ENCODE measurements around the gene ICAM5. TPM values are rescaled to one million over a fixed set of nuclear protein-coding genes. Genes with fewer than 3 reads are reported as not detected.
A peak's percentile ranks its signal among the peaks of the same experiment; 100 is the strongest.

The ICAM5 gene
- total and polyA plus RNA-seq, 9 of the 15 experiments (the other 6 are each of a cell fraction or from before 2014, with no cell fraction given) = 0.10 to 114 (median 13.7) TPM

GRCh38 chr19:10294368-10294697, 4.6 kb downstream of the ICAM5 start:
- no peak for ATAC-seq
- no TSS peak for BruUV-seq (replicated peaks)
- in situ Hi-C loops (cut with MboI) (no loop called here), intact Hi-C loops (cut with micrococcal nuclease) (no loop called here)
- H3K4me2 ChIP-seq (ENCODE audit: insufficient read depth, low read length) = no peak overlapping the region
- peaks cover 10 to 73% of the 10 kb centered on the region in 2 experiments; a peak in 4 of 5 replicates for H3K4me1 ChIP-seq (replicated peaks in 1 of 2; ENCODE audit: control insufficient read depth in 2 of 2, insufficient read depth in 2 of 2, low read length in 2 of 2)
- WGBS (ENCODE audit: insufficient coverage, low coverage, missing lambda C conversion rate) = 98% methylated on average over 17 of the region's 25 CpGs
- peaks cover 40% of the 10 kb centered on the region; the same call in 2 of the 3 replicates for H3K36me3 ChIP-seq (ENCODE audit: control insufficient read depth, insufficient read depth, low read length)
- peaks cover 61% of the 10 kb centered on the region for H3K79me2 ChIP-seq (ENCODE audit: control insufficient read depth, insufficient read depth, low read length)
- POLR2A ChIA-PET = no interaction called here
- H3K4me3 ChIP-seq = no peak overlapping the region
- H2AFZ ChIP-seq (ENCODE audit: low read depth, low read length) = no peak overlapping the region
- H3K9me1 ChIP-seq (ENCODE audit: control insufficient read depth, insufficient read depth, low read length) = no peaks in the 10 kb centered on the region
- no peak for TF ChIP-seq ZNF583 (CRISPR knock-in tag; IDR thresholded peaks at IDR 0.05)
- 0 out of 2 replicates have a peak, but pooled peaks have one; percentile 4 for TF ChIP-seq POLR2AphosphoS5 (IDR thresholded peaks at IDR 0.05; ENCODE audit: control insufficient read depth, insufficient read depth, low read depth, low read length)
- TF ChIP-seq GTF2F1 (IDR thresholded peaks at IDR 0.05; ENCODE audit: low read depth, low read length) = no peak
- no peak for TF ChIP-seq PTBP1 (IDR thresholded peaks at IDR 0.05; ENCODE audit: low read depth, low read length)
- 0 out of 2 replicates have a peak, but pooled peaks have one; percentile 39 for TF ChIP-seq ZC3H4 (CRISPR knock-in tag; IDR thresholded peaks at IDR 0.05; ENCODE audit: borderline replicate concordance)
- no peak for TF ChIP-seq ZNF668 (CRISPR knock-in tag; IDR thresholded peaks at IDR 0.05)
- no peak for TF ChIP-seq EGR1 (conservative IDR thresholded peaks at IDR 0.05)
- no peak for TF ChIP-seq RNF219 (CRISPR knock-in tag; IDR thresholded peaks at IDR 0.05)
- no peak for TF ChIP-seq ARID2 (IDR thresholded peaks at IDR 0.05)
- no peak for TF ChIP-seq NFIC (IDR thresholded peaks at IDR 0.05)
- TF ChIP-seq RBM22 (IDR thresholded peaks at IDR 0.05; ENCODE audit: low read depth, low read length, poor library complexity, severe bottlenecking) = peak; percentile 39
- TF ChIP-seq TCF7L2 (IDR thresholded peaks at IDR 0.05; ENCODE audit: low read depth, low read length) = no peak
- no peak for TF ChIP-seq HDAC6 (IDR thresholded peaks at IDR 0.05; ENCODE audit: low read depth, low read length)
- TF ChIP-seq ZNF274 (IDR thresholded peaks at IDR 0.05; ENCODE audit: borderline replicate concordance, low read depth, low read length) = 0 out of 2 replicates have a peak, but pooled peaks have one; percentile 26
- no peaks in the 10 kb centered on the region for H3K27me3 ChIP-seq (ENCODE audit: control insufficient read depth in 2 of 2, insufficient read depth in 2 of 2, low read length in 2 of 2)
- H3K27ac ChIP-seq (ENCODE audit: extremely low read depth, low read depth, low read length) = no peak overlapping the region; the same call in 2 of the 3 replicates
- CTCF ChIA-PET (ENCODE audit: low intra/inter-chr PET ratio) = no interaction called here
- H4K20me1 ChIP-seq (replicated peaks; ENCODE audit: control insufficient read depth, insufficient read depth, low read length) = no peaks in the 10 kb centered on the region; the same call in 1 of the 2 replicates
- peak overlapping the region in 1 of 2 experiments; percentile 31; a peak in 1 of 4 replicates for H3K9ac ChIP-seq (ENCODE audit: insufficient read depth in 1 of 2, low read depth in 2 of 2, low read length in 2 of 2)
- no peak for FAIRE-seq
- DNase-seq (ENCODE audit: extremely low read depth in 1 of 4, low spot score in 3 of 4) = peak in 1 of 4 experiments; percentile 4
- peaks cover 2% of the 10 kb centered on the region; the same call in 1 of the 2 replicates for H3K9me3 ChIP-seq (replicated peaks; ENCODE audit: control insufficient read depth, insufficient read depth, low read depth, low read length)

Measured in K562 (cell line).